HuH-7.5 (cell line): ENCODE measurements around the gene BMF.
"Not testable (repeated sequence)": the region's sequence is repeated elsewhere in the genome, so short reads cannot be mapped to it uniquely, and the experiment has no call there.

Experiments
- DNase-seq: peaks from one replicate; pipeline ENCODE4 v3.0.0; 2011; ENCODE audit warnings: low spot score

BMF gene

DNA sequence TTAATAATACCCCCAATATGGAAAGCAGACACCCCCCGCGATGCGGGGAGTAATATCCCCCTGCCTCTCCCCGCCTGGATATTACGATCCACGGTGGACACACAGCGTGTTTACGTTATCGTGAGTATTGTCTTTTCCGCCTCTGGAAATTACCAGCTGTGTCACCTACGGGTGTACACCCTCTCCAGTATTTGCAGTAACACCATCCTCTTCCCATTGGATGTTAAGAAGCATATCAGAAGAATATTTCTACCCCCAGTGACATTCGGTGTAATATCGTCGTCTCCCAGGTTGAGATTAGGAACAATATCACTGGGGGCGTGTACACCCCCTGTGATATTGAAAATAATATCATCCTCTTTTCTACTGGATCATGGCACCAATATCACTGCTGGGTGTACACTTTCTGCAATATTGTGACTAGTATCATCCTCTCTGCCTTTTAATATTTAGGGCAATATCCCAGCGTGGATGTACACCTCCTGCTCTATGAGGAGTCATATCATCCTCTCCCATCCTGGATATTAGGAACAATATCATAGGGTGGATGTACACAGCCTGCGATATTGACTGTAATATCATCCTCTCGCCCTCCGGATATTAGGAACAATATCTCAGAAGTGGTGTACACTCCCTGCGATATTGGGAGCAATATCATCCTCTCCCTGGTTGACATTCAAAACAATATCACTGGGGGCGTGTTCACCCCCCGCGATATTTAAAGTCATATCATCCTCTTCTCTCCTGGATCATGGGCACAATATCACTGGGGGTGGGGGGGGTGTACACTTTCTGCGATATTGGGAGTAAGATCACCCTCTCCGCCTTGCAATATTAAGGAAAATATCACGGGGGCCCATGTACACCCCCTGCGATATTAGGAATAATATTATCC, 20.3 kb upstream of the BMF start:
- DNase-seq = no peak

DNA sequence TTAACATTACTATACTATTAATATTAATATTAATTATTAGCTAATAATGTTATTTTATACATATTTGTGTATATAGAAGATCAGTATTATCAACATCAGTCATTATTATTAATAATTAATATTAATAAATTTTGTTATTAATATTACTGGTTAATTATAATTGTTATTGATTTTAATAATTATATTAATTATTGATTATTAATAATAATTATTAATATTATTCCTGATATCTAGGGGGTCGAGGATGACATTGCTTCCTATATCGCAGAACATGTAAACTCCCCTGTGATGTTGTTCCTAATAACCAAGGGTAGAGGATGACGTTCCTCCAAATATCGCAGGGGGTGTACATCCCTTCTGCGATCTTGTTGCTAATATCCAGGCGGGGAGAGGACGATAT, 17.3 kb upstream of the BMF start:
- no peak for DNase-seq

DNA sequence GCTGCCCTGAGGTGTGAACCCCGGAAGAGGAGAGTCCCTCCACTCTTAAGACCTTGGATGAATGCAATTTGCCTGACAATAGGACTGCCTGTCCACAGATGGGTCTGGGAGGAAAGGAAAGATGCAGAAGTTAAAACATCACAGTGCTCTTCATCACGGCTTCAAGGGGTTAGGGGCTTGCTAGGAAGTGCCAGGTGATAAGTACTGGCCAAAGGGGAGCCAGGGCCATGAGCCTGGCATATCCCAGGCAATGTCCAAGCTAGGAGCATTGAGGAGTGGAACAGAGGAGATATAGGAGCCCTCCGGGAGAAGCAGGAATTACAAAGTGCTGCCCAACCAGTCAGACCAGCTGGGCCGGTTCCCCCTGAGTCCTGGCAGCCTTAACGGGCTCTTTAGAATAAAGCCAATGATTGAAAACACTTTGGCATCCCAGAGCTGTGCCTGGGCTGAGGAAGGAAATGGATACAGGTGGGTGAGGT, 16.2 kb upstream of the BMF start:
- not testable (repeated sequence) for DNase-seq

DNA sequence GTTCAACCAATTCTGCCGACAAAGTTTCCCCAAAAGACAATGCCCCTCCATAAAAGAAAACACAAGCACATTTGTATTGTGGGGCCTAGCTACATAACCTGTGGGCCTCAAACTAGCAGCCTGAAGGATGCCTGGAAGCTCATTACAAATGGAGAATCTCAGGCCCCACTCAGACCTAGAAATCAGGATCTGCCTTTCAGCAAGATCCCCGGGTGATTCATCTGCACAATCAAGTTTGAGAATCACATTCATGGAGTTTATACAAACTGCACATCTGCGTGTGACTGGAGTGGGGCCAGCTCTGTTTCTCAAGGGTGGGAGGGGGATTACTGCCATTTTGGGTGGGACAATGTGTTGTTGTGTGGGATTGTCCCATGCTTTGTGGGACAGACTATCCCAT, 15.7 kb upstream of the BMF start:
- DNase-seq = not testable (repeated sequence)

DNA sequence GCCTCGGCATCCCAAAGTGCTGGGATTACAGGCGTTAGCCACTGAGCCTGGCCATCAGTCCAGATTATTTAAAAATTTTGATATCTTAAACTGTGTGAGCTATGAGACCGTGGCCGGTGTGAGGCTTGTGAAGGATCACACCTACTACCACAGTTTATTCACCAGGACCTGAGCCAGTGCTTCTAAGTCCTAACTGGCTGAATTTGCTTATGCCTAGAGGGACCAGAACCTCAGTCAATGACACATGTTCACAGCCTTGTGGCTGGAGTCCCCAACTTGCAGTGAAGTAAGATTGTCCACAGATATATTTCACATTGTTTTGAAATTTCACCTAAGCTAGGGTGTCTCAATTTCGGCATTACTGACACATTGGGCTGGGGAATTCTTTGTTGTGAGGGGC, 15.2 kb upstream of the BMF start:
- not testable (repeated sequence) for DNase-seq

DNA sequence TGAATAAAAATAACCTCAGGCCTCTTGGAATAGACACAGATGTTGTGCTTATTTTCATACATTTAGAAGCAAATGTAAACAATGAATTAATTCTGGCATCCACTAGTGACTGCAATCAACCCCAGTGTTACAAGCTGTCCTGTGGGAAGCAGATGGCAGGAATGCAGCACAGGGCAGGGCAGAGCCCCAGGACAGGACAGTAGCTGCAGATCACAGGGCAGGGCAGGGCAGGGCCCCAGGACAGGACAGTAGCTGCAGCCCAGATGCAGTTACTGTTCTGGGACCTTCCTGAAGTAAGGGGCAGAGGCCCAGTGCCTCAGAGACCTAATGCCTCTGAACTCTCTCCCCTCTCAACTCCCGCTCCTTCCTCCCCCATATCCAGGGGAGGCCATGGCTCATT, 14.3 kb upstream of the BMF start:
- not testable (repeated sequence) for DNase-seq

DNA sequence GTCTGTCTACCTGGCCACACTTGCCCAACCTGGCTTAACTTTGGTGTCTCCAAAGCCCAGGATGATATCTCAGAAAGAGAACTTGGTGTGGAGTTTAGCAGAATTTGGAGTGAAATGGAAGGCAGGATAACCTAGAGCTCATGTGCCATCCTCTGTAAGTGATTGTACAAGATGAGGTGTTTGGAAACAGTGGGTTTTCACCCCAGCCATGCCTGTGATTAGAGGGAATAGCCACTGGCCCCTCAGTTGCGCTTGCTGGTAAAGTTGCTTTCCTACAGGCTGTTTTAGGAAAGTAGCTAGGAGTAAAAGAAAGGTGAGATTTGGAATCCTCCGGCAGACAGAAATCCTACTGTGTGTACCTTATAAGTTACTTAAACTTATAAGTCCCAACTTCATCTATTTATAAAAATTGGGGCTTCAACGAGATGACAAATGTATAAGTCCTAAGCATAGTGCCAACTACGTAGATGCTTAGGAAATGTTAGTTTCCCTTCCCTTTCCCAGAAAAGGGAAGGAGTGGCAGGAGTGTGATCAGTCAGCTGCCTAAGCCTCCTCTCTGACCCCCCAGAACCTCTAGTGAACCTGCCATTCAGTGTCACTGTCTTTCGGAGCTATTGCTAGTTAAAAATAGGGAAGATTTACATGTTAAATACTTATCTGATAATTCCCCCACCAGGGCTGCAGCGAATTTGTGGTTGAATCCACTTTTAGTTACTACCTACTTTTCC, 13.4 kb upstream of the BMF start:
- no peak for DNase-seq

DNA sequence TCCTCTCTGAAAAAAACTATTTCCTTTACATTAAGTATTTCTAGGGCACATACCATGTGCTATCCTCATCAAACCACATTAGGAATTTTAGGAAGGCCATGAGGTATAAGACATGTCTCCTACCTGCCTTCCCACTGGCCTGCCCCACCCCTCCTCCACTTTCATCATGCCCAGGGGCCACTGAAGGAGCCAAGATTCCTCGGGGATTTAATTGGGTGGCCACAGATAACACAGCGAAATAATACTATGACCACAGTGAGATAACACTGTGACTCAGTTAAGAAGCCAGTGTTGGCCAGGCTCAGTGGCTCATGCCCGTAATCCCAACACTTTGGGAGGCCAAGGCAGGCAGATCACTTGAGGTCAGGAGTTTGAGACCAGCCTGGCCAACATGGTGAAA, 9.8 kb upstream of the BMF start:
- DNase-seq = no peak

DNA sequence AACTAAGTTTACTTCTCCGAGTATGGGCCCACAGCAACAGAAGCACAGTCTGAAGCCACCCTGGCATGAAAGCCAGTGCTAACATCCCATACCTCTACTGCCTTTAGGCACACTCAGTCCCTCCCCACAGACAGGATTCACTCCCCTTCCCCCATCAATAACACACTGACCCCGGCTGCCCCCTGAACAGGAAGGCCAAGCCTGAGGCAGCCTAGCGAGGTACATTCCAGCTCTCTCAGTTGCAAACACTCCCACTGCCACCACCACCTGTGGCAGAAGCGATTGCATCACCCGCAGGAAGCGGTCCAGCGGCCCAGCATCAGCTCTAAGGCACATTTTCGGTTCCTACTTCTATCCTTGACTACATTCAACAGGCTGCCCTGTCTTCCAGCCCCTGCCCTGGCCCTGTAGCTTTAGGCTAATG, 7.0 kb upstream of the BMF start:
- DNase-seq = peak; percentile 68

DNA sequence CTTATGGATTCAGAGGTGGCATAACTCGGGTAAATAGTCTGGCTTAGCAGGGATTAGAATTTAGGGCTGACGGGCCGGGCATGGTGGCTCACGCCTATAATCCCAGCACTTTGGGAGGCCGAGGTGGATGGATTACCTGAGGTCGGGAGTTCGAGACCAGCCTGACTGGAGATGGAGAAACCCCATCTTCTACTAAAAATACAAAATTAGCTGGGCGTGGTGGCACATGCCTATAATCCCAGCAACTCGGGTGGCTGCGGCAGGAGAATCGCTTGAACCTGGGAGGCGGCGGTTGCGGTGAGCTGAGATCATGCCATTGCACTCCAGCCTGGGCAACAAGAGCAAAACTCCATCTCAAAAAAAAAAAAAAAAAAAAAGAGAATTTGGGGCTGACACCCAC, 6.4 kb upstream of the BMF start:
- not testable (repeated sequence) for DNase-seq

DNA sequence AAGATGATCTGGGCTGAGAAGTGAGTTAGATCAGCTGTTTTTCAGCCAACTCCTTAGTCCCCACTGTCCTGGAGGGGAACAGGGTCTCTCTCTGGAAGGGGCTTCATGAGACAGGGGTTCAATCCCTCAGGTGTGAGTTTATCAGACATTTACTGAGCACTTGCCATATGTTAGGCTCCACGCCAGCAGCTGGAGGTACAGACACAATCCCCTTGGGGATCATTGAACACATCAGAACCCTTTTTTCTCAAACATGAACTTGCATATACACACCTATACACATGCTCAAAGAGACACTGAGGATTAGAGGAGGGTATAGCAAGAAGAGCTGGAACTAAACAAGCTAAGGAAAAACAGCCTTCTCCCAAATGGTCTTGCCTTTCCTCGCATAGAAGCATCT, 5.5 kb upstream of the BMF start:
- no peak for DNase-seq

DNA sequence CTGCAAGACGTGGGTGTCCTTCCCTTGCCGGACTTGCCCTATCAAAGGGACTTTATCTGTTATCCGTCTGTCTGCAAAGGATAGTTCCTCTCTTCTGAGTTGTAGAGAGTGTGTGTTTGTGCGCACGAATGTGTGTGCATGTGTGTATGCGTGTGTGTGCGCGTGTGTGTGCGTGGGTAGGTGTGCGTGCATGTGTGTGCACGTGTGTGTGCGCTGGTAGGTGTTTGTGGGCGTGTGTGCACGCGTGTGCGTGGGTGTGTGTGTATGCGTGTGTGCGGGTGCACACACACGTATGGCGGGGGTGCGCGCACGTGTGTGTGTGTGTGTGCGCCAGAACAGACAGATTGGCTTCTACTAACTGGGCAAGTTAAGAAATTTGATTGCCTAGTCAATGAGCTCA, 4.1 kb upstream of the BMF start:
- DNase-seq = no peak

DNA sequence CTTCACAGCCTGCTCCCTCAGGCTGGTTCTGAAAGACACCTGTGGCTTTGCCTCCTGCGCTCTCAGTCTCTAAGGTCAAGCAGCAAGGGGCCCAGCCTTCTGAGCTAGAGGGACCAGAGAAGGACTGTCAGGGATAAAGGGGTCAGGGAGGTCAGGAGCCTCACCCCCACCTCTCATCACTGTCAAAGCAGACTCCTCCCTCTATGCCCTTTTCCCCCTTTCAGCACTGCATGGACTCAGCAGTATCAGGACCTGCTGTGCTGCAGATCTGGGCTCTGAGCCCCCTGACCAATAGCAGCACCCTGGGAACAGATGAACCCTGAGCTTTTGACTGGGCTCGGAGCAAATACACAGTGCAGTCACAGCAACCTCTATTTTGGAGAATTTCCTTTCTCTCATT, 3.2 kb upstream of the BMF start:
- no peak for DNase-seq

DNA sequence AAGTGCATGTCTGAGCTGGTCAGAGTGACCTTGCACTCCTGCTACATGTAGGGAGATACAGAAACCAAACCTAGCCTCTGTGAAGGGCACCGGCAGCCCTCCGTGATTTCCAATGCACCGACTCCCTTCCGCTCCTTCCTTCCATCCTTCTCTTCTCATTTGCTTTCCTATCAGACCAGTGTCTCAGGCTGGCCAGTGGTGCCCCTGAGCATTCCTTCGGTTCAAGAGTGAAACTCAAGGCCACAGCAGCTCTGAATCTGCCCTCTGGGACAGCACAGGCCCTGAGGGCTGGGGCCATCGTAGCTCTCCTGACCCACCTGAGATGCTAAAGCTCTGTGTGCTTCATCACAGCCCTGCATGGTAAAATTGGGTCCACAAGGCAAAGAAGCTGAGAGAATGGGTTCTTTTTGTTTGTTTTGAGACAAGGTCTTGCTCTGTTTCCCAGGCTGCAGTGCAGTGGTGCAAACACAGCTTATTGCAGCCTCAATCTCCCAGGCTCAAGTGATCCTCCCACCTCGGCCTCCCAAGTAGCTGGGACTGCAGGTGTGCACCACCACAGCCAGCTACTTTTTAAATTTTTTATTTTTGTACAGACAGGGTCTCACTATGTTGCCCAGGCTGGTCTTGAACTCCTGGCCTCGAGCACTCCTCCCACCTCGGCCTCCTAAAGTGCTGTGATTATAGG, 2.3 kb upstream of the BMF start:
- DNase-seq = no peak

DNA sequence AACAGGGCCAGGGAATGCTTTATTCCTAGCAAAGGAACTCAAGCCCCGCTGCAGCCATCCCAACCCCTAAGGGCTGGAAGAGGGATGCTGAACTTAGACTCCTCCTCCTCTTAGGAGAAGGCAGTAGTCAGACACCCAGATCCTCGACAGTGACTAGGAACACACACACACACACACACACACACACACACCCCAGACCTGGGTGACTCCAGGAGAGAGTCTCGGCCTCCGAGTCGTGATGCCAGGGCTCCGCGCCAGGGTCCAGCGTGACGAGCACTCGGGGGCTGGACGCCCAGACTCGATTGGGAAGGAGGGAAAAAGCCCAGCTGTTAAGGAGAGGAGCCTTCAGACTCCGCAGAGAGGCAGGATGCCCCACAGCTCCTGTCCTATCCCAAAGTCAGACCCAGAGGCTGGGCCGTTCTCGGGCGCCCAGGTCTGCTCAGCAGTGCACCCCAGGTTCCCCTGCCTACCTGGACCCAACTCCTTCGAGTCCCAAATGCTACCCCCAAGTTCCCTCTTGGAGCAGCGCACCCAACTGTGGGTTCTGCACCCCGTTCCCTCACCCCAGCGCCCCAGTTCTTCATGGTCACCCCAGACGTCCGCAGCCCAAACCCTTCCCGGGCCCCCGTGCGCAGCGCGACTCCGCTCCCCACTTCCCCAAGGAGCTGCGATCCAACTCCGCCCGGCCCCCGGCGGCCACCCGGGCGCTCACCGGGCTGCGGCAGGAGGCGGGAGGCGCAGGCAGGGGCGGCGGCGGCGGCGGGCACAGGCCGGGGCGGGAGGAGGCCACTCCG, 421 bp downstream of the BMF start:
- DNase-seq = no peak

DNA sequence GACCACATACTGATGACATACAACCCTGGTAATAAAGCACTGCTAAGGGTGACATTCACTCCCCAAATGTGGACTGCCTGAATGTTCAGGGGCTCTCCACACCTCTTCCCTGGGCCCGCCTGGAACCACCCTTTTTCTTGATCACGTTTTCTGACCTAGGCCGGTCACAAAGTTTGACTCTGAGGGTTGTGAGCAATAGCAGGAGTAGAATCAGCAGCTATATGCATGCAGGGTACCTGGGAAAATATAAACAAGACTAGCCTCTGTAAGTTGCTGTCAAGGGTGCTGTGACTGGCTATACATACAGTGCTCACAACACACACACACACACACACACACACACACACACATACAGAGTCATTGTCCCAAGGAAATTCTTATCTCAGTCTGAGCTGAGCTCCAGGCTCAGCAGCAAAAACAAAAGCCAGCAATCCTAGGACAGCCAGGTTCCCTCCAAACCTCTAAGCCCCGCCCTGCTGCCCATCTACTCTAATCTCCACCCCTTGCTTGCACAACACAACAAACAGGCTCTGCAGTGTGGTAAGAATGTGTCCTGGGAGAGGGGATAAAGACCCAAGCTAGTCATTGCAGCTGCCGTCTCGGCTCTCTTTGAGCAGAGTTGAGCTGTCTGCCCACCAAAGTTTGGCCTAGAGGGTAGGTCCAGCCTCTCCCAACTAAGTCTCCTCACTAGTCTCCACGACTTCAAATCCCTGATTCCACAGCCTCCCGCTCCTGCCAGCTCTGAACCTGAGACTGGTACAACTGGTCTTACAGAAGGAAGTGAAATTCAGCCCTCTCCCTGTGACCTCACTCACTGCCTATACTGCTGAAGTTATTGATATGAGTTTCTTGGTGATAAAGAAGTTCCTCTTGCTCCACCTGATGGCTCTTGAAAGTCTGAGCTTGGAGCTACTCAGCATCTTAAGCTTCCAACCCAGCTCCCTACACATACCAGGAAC, 2.2 kb downstream of the BMF start:
- DNase-seq = peak; percentile 98

DNA sequence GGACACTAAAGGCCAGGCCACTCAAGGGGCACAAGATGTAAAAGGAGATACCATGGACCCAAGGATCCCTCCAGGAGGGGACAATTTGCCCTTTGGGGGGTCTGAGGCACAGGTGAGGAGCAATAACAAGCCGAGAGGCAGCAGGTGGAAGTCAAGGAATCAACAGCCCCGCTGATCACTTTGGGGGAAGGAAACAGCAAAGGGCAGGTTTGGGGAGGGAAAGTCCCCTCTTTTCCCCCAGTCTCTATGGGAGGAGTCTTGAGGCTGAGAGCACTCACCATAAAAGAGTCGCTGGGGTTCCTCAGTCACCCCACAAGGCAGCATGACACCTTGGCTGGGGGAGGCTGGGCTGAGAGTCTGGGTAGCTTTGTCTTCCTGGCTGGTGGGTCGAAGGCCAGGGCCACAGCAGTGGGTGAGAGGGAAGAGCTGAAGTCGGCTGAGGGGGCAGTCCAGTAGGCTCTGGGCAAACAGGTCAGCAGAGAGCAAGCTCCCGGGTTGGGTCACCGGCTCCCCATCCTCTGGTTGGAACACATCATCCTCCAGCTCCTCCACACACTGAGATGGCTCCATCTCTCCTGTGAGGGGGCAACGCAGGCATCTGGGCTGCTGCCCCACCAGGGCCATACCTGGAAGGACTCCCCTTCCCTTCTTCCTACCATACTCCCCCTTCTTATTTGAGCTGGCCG, 3.0 kb downstream of the BMF start:
- no peak for DNase-seq

DNA sequence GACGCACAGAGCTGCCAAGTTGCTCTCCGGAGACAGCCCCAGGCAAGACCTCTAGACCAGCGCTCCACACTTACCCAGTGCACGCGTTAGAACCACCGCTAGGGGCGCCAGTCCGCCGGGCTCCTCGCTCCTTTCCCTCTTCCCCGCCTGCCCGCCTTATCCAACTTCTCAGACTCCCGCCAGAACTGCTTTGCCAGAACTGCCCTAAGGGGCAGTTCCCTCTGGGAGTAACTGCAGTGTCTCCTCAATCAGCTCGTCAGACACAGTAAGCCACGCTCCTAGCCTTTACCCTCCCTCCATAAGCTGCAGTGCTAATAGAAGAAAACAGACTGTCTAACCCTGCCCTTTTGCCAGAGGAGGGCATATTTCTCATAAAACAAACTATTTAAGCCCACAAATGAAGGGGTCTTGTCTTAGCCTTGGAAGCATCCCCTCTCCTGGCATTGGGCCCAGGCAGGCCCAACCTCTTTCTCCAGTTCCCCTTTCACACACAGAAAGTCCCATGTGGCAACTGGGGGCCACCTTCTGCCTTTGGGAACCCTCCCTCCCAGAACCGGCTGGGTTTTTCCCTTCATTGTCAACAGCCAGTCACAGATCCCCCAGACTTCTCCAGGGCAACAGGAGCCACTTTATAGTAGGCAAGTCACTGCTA, 3.7 kb downstream of the BMF start:
- peak; percentile 87 for DNase-seq

DNA sequence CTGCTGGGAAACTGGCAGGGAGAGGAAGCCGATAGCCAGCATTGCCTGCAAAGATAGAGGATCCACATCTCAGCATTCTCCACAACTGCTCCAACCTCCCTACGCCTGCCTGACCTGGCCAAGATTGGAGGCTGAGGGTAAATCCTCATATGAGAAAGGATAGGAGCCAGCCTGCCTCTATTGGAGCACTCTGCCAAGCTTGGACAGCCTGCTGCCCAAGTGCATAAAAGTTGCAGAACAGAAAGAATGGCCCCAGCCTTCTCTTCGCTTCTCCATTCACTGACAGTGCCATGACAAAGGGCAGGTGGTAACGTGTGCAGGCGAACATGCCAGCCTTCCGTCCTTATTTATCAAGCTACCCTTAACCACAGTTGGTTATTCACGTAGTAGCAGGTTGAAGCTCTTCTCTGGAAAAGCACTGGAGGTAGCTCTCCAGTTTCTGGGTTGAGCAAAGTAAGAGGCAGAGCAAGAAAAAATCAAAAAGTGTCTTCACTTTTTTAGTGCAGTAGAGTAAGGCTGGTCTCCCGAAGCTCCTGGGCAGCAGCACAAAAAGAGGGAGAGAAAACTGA, 4.3 kb downstream of the BMF start:
- DNase-seq = no peak
